Renal cortical epithelial cell (primary cell): ENCODE results near the gene OR52B2. TPM values are rescaled to one million over a fixed set of nuclear protein-coding genes. Genes with fewer than 3 reads are reported as not detected.

Source experiments
- DNase-seq: peaks from one replicate; pipeline ENCODE4 v3.0.0-alpha.2; 2011; ENCODE audit warnings: low read depth
- total RNA-seq: library from RNA; depleted of rRNA; stranded (reverse); fragments of >200 nt; gene quantifications from 2 replicates; pipeline ENCODE4 v1.2.3, GENCODE V29; 2014

The OR52B2 gene
- not detected in 2 replicates for total RNA-seq

DNA sequence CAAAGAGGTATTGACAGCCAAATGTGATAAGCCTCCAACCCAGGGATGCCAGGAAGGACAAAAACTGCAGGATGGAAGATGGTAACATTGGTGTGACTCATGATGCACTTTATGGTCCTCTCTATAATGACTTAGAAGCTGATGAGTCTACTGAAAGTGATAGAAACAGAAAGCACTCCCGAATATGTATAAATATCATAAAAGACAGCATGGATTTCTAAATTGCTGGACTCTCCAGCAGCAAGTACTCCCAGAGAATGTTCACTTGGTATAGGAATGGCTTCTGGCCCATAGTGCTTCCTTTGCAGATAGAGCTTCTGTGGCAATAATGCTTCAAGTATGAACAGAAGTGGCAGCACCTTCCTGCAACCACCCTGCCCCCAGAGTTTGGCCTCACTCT, at the start of gene OR52B2:
OR52B2 (minus strand) TSS at position 101 of the 400 bp plus-strand sequence; CDS start at position 101, 0 bp downstream.
- no peak for DNase-seq

DNA sequence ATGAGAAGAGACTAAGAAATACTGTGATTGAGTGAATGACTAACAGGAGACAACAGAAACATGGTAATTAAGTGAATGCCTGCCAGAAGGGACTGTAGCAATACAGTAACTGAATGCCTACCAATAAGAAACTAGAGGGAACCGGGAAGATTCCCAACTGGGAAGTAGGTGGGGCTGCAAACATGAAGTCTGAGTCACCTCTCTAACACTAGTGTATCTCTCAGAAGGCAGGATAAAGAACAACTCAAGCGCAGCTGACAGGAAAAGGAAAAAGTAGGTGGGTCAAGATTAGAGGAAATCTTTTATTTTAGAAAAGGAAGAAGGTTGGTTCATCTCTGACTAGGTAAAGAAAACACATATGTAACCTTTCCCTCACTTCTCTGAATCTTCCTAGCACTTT, 49.2 kb upstream of the OR52B2 start:
- peak; percentile 92 for DNase-seq

DNA sequence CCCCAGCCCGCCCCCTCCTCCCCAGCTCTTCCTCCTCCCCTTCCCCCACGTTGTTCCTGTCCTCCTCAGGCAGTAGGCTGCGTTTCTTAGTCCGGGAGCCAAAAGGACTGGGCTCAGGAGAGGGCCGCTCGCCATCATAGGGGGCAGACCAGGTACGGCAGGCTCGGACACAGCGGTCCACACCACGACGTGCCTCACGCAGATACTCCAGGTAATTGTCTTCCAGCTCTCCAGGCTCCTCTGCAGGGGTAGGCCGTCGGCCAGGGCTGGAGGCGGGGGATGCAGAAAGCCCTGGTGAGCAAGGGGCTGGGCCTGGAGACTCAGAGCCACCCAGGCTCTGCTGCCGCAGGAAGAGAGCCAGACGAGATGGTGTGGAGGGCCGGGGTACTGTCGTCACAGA, 47.6 kb upstream of the OR52B2 start:
- no peak for DNase-seq

DNA sequence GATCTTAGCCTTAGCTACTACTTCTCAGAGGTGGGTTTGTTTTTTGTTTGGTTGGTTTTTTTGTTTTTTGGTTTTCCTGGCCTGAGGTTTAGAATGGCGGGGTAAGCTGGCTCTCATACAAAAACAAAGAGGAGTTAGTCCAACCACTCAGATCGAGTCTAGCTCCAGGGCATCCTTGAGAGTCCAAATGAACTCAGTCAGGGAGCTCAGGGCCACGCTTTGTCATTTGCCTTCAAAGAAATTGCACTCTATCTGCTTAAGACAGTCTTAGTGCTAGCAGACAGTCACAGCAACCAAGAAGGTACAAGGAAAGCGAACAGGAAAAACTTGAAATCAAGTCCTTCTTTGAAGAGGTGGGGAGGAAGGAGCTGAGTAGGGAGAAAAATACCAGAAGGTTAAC, 46.4 kb upstream of the OR52B2 start:
- no peak for DNase-seq

DNA sequence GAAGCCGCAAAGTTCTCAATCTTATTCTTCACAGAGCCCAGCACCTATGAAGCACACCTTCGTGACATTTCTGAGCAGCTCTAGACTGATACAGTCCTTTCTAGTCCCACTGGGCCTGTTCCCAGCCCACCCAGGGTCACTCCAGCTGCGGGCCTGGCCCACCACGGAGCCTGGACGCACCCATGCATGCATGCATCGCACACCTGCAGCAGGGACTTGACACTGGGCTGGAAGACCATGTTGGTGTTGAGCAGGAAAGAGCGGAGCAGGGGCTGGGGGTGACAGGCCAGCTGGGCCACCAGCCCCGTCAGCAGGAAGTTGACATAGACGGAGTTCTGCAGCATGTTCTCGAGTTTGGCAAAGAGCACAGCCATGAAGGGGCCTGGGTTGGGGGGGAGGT, 44.4 kb upstream of the OR52B2 start:
- DNase-seq = no peak

DNA sequence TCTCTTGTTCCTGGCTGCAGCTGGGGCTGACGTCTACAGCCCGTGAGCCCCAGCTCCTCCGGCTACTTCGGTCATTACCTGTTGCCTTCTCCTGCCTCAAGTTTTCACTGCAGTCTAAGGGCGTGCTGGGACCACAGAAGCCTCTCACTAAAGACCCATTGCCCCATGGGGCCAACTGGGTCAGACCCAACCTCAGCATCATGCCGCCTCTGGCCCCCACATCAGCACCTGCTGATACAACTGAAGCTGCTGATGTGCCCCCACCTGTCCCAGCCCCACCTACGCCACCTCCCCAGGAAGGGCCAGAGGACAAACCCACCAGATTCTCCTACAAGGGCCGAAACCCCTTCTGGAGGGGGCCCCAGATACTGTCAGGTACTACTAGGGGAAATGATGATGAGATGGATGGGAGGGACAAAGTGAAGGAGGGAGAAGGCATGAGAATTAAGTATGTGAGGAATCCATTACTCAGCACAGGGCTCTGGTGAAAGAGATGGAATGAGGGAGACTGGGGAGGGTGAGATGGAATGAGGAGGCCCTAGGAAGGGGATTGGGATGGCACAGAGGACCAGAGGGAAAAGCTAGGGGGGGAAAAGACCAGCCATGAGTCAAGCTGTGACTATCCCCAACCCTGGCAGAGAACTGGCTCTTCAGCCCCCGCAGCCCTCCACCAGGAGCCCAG, 40.3 kb upstream of the OR52B2 start:
- no peak for DNase-seq

DNA sequence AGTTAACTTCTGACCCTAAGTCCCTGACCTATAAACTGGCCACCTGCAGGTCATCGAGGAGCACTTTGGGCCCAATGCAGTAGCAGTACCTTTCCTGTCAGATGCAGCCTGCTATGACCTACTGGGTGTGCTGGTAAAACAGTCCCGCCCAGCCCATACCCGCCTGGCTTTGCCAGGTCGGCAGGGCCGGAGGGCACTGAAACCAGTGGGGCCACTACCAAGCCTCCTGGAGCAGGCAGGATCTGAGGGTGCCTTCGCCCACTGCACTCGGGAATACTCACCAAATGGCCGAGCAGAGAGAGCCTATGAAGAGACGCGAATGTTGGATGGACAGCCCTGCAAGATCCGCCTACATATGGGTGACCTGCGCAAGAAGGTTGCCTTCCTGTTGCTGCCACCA, 39.7 kb upstream of the OR52B2 start:
- no peak for DNase-seq

DNA sequence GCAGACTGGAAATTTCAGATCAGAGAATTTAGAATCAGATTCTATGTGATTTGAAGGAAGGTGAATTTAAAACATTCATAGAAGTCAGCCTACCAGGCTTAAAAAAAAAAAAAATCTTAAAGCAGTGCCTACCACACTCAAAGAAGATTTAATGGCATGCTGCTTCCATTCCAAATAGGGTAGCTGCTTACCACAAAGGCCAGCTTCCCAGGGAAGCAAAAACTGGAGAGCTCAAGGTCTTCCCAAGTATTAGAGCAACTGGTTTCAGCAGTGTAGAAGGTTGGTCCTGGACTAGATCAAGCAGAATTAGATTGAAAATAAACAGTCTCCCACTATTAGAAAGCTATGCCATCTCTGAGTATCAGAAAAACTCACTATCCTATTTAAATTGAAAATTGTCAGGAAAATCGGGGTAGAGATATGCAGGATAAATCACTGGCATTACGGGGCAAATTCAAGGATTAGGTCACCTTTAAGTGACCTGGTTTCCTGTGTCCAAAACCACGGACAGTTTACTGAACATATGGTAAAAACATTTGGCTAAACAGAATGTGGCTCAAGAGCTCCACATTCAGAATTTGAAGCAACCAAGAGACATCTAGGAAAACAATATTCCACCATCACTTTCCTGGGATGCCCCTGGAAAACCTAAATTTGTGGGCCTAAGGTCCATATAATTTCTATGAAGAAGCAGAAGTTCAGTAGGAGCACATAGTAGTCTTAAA, 36.5 kb upstream of the OR52B2 start:
- no peak for DNase-seq

DNA sequence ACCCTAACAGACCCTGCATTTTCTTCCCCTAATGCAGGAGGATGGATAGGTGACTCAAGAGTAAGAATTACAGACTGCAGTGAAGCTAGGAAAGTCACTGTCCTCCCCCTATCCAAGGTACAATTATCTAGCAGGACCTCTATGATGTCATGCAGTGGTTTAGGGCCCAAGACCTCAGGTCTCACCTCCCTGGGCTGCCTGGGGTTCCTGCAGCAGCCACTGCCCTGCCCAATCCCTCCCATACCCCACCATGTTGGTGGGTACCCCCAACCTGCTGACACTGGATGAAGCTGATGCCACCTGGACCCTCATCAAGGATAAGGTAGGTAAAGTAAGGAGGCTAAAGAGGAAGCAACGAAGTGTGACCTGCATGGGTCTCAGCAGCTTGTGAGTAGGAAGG, 35.2 kb upstream of the OR52B2 start, which contains the start of gene C11orf42:
C11orf42 (plus strand) TSS at position 192 of the 400 bp plus-strand sequence; CDS start at position 251, 59 bp downstream.
- DNase-seq = no peak

DNA sequence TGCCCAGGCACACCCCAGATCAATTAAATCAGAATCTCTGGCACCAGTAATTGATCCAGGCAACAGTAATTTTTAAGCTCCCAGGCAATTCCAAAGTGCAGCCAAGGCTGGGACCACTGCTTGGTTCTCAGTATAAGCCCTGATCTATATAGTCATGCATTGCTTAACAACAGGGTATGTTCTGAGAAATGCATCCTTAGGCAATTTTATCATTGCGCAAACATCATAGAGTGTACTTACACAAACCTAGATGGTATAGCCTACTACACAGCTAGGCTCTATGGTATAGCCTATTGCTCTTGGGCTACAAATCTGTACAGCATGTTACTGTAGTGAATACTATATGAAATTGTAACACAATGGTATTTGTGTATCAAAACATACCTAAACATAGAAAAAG, 34.6 kb upstream of the OR52B2 start:
- DNase-seq = no peak

DNA sequence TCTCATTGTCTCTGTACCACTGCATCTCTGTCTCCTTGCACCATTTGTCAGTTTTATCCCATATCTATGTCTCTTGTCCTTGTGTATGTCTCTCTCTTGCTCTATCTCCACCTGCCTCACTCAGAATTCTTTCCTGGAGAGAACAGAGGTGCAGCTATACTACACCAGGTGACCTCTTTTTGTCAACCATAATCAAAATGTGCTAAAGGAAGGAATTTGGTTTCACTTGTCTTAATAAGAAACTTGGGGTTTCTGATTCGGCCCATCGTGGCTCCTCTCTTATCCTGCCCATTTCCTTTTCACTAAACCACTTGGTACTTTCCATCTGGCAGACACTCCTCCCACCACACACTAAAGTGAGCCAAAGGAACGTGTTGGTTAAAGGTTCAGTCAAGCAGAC, 33.2 kb upstream of the OR52B2 start:
- DNase-seq = no peak

DNA sequence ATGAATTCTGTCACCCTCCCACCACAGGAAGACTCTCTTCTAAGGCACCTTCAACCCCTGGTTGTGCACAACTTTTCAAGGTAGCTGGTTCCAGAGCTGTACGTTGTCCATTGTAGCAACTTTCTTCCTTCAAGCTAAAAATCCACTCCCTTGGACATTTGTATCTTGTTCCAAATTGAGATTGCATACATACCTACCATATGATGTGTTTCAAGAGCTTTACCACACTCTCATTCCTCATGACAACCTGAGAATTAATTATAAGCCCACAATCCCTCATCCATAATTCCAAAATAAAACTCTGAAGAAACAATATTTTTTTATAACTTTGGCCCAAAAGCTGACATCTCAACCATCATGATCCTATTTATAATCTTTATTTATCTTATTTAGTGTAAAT, 31.9 kb upstream of the OR52B2 start:
- no peak for DNase-seq

DNA sequence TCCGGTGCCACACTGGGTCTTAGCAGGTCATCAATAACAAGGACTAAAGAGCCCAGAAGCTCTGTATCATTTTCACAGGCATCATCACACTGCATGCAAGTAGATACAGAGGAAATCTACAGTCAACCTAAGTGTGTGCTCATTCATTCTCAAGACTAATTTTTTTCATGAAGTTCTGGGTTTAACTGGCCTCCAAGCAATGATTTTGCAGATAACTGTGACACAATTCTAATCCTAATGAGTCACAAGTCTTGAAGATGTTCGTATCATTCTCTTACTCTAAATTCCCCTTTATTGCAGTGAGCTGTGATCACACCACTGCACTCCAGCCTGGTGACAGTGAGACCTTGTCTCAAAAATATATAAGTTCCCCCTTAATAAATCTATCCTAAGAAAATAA, 31.4 kb upstream of the OR52B2 start:
- DNase-seq = no peak

DNA sequence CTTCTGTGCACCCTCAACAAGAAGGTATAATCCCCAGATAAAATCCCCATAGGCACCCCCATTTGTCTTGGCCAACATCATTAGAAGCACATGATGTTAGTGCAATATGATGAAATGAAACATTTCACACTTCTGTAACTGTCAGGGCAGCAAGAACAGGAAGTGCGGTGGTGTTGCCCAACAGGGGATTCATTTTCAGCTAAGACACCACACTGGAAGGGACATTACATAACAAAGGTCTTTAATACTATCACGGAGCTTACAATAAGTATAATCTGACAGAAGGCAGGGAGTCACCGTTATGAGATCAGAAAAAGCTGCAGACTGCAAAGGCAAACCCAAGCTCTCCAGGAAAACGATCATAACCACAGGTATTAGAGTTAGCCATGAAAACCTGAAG, 30.8 kb upstream of the OR52B2 start:
- DNase-seq = no peak

DNA sequence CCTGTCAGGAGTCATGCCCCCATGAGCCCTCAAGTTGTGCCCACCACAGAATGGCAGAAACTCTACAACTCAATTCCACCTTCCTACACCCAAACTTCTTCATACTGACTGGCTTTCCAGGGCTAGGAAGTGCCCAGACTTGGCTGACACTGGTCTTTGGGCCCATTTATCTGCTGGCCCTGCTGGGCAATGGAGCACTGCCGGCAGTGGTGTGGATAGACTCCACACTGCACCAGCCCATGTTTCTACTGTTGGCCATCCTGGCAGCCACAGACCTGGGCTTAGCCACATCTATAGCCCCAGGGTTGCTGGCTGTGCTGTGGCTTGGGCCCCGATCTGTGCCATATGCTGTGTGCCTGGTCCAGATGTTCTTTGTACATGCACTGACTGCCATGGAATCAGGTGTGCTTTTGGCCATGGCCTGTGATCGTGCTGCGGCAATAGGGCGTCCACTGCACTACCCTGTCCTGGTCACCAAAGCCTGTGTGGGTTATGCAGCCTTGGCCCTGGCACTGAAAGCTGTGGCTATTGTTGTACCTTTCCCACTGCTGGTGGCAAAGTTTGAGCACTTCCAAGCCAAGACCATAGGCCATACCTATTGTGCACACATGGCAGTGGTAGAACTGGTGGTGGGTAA, 29.2 kb upstream of the OR52B2 start, which contains the start of gene OR52W1:
OR52W1 (plus strand) TSS at position 51 of the 637 bp plus-strand sequence; CDS start at position 51, 0 bp downstream.
- no peak for DNase-seq

DNA sequence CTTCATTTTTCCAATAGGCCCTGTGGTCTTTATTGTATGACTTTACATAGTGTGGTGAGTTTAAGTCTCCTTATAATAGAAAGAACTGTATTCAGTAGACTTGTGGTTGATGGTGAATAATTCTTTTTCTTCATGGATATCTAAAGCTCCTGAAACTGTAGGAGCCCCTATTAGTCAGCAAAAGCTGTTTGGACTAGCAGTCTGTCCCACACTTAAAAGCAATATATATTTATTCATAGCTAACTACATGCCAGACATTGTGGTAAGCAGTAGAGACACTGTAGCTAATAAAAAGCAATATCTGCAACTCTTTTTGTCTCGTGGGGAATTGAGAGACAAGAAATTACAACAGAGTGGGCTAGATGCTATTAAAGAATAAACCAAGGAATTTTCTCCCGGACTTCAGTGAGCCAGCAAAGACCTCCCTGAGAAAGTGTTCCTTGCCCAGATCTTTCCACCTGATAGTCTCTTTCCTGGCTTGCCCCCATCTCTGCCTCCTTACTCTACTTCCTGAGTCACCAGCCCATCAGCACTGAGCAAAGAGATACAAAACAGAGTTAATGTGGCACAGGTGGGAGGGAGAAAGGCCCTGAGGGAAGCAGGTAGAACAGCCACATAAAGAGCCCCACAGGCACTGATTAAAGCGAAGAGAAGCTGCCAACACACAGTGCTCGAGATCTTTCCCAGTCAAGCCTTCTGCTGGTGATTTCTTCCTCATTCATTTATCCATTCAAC, 27.5 kb upstream of the OR52B2 start:
- no peak for DNase-seq

DNA sequence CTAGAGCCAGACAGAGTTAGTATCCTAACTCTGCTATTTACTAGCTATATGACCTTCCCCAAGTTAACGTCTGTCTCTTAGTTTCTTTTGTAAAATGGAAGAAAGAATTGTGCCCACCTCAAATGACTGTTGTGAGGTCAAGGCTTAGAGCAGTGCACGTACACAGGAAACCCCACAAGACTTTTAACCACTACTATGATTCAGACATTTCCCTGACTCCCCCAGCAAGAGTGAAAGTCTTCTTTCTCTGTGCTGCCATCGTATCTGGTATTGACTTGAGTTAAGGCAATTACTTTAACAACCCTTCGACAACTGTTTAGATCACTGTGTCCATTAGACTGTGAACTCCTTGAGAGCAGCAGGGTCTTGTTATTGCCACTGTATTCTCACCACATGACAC, 26.3 kb upstream of the OR52B2 start:
- DNase-seq = no peak

DNA sequence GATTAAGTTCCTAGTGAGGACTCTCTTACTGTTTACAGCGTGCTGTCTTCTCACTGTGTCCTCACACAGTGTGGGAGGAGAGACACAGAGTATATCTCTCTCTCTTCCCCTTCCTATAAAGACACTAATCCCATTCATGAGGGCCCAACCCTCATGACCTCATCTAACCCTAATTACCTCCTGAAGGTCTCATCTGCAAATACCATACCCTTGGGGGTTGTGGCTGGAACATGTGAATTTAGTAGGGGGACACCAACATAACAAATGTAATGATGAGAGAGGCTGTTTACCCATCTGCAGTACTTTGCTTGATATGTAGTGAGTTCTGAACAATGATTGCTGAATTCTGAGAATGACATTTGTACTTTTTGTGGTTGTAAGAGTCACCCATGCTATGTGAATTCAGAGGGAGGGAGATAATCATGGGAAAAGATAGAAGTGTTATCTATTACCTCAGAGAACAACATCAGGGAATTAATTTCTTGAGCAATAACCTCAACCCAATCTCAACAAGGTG, 24.0 kb upstream of the OR52B2 start:
- DNase-seq = no peak

DNA sequence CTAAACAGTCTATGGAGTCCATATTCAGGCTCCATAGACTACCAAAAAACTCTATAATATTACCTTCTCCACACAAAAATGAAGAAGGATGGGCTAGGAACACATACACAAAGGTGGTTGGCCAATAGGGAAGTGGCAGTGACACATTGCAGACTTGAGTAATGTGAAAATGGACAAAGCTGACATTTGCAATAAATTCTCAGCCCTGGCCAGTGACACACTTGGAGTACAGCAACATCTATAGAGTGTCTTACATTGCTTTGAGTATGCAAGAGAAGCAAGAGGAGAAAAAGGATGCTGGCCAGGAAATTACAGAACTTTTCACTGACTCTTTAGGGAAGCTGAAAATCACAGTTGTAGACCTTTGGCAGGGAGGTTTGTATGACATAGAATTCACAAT, 21.6 kb upstream of the OR52B2 start:
- DNase-seq = no peak

DNA sequence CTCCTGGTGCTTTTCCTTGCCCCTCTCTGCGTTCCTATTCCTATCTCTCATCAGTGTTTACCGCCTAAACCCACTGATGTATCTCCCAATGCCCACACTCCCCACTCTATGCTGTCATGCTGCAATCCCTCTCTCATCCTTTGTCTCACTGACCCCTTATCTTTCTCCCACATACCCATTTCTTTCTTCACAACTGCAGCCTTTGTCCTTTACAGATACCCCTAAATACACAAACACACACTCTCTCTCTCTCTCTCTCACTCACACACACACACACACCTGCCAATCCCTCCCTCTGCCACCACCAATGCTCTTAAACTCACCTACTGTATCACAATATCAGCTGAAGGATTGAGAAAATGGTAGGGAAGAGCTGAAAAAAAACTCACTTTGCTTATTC, 5.3 kb upstream of the OR52B2 start:
- DNase-seq = no peak

DNA sequence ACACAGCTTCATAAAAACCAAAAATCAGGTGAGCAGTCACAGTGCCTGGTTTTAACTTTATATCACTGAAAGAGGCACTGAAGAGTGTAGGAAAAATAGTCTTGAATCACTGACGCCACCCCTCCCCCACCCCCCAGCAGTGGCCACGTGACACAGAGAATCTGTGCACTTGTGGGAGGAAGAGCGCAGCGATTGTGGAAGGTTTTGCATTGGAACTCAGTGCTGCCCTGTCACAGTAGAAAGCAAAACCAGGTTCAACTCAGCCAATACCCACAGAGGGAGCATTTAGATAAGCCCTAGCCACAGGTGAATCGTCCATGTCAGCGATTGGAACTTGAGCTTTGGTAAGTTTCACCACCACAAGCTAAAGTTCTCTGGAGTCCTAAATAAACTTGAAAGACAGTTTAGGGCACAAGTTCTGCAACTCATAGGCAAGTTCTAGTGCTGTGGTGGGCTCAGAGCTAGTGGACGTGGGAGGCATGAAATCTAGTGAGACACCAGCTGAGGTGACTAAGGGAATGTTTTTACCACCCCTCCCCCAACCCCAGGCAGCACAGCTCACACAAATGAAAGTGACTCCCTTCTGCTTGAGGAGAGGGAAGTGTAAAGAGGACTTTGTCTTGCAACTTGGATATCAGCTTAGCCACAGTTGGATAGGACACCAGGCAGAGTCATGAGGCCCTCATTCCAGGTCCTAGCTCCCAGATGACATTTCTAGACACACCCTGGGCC, 13.3 kb downstream of the OR52B2 start:
- no peak for DNase-seq
